HEK293 (cell line): ENCODE data around the gene SMIM1.
A peak's percentile ranks its signal among the peaks of the same experiment; 100 is the strongest.

Experiments used
- CTCF ChIA-PET: fragments of 350-600 bp; formaldehyde crosslinking; extraction: SDS; loops from one replicate; lab custom pipeline; 2021; ENCODE audit warnings: antibody characterized with exemption; lab: Yijun Ruan, JAX
- POLR2A ChIA-PET: fragments of 300-600 bp; formaldehyde crosslinking; extraction: SDS; loops from one replicate; lab custom pipeline; 2020; ENCODE audit warnings: antibody characterized with exemption, inconsistent platforms; lab: Yijun Ruan, JAX
- H3K27ac ChIP-seq: fragments of 200-500 bp; sonication (Bioruptor generic); 2 replicates; pipeline ENCODE4 v1.5.1; 2014; ENCODE audit warnings: low read depth, low read length, control low read depth, inconsistent platforms; ENCODE audit errors: extremely low read depth
- H3K36me3 ChIP-seq, 2 experiments: fragments of 200-500 bp in 1 of 2; sonication (Bioruptor generic) in 1 of 2; 1 replicate in 1 of 2; 2 replicates in 1 of 2; pipeline ENCODE4 v1.5.1; 2014 to 2017; ENCODE audit warnings: inconsistent platforms in 2 of 2, low read length in 2 of 2; ENCODE audit not compliant: control insufficient read depth in 2 of 2, insufficient read depth in 1 of 2
- H3K4me1 ChIP-seq: fragments of 200-500 bp; sonication (Bioruptor generic); 2 replicates; pipeline ENCODE4 v1.5.1; 2014; ENCODE audit warnings: mild to moderate bottlenecking, low read length, inconsistent platforms; ENCODE audit not compliant: control insufficient read depth, insufficient read depth
- H3K4me3 ChIP-seq: 2 replicates; pipeline ENCODE4 v1.5.1; 2011; ENCODE audit warnings: low read depth, mild to moderate bottlenecking, control low read depth, low read length, moderate library complexity
- H3K9me3 ChIP-seq: fragments of 200-500 bp; sonication (Bioruptor generic); 2 replicates; pipeline ENCODE4 v1.5.1; 2014; ENCODE audit warnings: low read depth, low read length, inconsistent platforms; ENCODE audit not compliant: control insufficient read depth, insufficient read depth
- CTCF ChIP-seq: fragments of 450-650 bp; formaldehyde crosslinking; IDR thresholded peaks from 2 replicates; pipeline ENCODE4 v1.5.1; 2016; ENCODE audit warnings: missing biosample characterization, missing genetic modification characterization
- GLIS2 ChIP-seq: fragments of 450-650 bp; formaldehyde crosslinking; IDR thresholded peaks from 2 replicates; pipeline ENCODE4 v1.5.1; 2016; ENCODE audit warnings: missing biosample characterization, missing genetic modification characterization
- KLF17 ChIP-seq: fragments of 450-650 bp; formaldehyde crosslinking; IDR thresholded peaks from 2 replicates; pipeline ENCODE4 v1.5.1; 2016; ENCODE audit warnings: missing biosample characterization, missing genetic modification characterization
- KLF8 ChIP-seq: fragments of 450-650 bp; formaldehyde crosslinking; IDR thresholded peaks from 2 replicates; pipeline ENCODE4 v1.5.1; 2016; ENCODE audit warnings: missing biosample characterization, missing genetic modification characterization
- PATZ1 ChIP-seq: fragments of 450-650 bp; formaldehyde crosslinking; IDR thresholded peaks from 2 replicates; pipeline ENCODE4 v1.5.1; 2016; ENCODE audit warnings: missing biosample characterization, missing genetic modification characterization
- SCRT2 ChIP-seq: fragments of 450-650 bp; formaldehyde crosslinking; IDR thresholded peaks from 2 replicates; pipeline ENCODE4 v1.5.1; 2016; ENCODE audit warnings: missing biosample characterization, missing genetic modification characterization
- SP2 ChIP-seq: fragments of 450-650 bp; formaldehyde crosslinking; IDR thresholded peaks from 2 replicates; pipeline ENCODE4 v1.5.1; 2016; ENCODE audit warnings: missing biosample characterization, missing genetic modification characterization
- ZBTB44 ChIP-seq: fragments of 450-650 bp; IDR thresholded peaks from 2 replicates; pipeline ENCODE4 v1.5.1; 2018; ENCODE audit warnings: missing biosample characterization, mild to moderate bottlenecking, missing genetic modification characterization
- ZBTB7A ChIP-seq: fragments of 450-650 bp; formaldehyde crosslinking; IDR thresholded peaks from 2 replicates; pipeline ENCODE4 v1.5.1; 2016; ENCODE audit warnings: low read depth, missing biosample characterization, missing genetic modification characterization
- ZFP69B ChIP-seq: fragments of 450-650 bp; formaldehyde crosslinking; IDR thresholded peaks from 2 replicates; pipeline ENCODE4 v1.5.1; 2016; ENCODE audit warnings: missing biosample characterization, missing genetic modification characterization
- ZNF600 ChIP-seq: fragments of 450-650 bp; formaldehyde crosslinking; IDR thresholded peaks from 2 replicates; pipeline ENCODE4 v1.5.1; 2016; ENCODE audit warnings: missing biosample characterization, missing genetic modification characterization

The SMIM1 gene

GRCh38 chr1:3727042-3727824 lies 45.3 kb upstream of the SMIM1 start:
- Histone ChIP-seq H3K4me1 (no peaks in the 10 kb centered on the region), H3K9me3 (no peaks in the 10 kb centered on the region)
- POLR2A ChIA-PET, result no interaction called here
- CTCF ChIA-PET, result interaction anchor here (0.6 to 0.7 kb wide), 3 partner anchors 11 to 1475 kb away, joined by 3 to 4 read pairs (median 4); no protein-coding TSS in a partner anchor
- TF ChIP-seq KLF8 (tag by site-specific recombination) (peak; percentile 21; the same call in 1 of the 2 replicates), GLIS2 (tag by site-specific recombination) (0 out of 2 replicates have a peak, but pooled peaks have one; percentile 46), ZFP69B (tag by site-specific recombination) (no peak), ZBTB7A (tag by site-specific recombination) (no peak), CTCF (tag by site-specific recombination) (peak; percentile 32), SCRT2 (tag by site-specific recombination) (no peak)
- TF ChIP-seq, all 188 proteins: peak for 3
- Histone ChIP-seq H3K4me3 (no peak overlapping the region), H3K27ac (no peak overlapping the region), H3K36me3 (peaks cover 0 to 66% of the 10 kb centered on the region in 2 experiments; a peak in 1 of 3 replicates)

- H3K4me1 ChIP-seq, result no peaks in the 10 kb centered on the region
- ChIA-PET POLR2A (no interaction called here), CTCF (interaction anchor here (0.6 to 0.7 kb wide), 3 partner anchors 56 to 113 kb away, joined by 3 read pairs; no protein-coding TSS in a partner anchor)
- no peak overlapping the region for H3K27ac ChIP-seq
- H3K9me3 ChIP-seq, result no peaks in the 10 kb centered on the region
- H3K36me3 ChIP-seq, result peaks cover 0 to 66% of the 10 kb centered on the region in 2 experiments; a peak in 1 of 3 replicates
- TF ChIP-seq KLF17 (tag by site-specific recombination), result 0 out of 2 replicates have a peak, but pooled peaks have one; percentile 26
- peak; percentile 50; the same call in 1 of the 2 replicates for TF ChIP-seq ZNF600
- no peak for TF ChIP-seq PATZ1 (tag by site-specific recombination)
- peak; percentile 7; the same call in 1 of the 2 replicates for TF ChIP-seq SP2
- TF ChIP-seq ZBTB44 (tag by site-specific recombination), result no peak
- H3K4me3 ChIP-seq, result no peak overlapping the region
Observed at GRCh38 chr1:3727825-3728776, 44.4 kb upstream of the SMIM1 start.
